Hepatocyte (in vitro differentiated cells): ENCODE results near the gene PKD2L2. TPM values are rescaled to one million over a fixed set of nuclear protein-coding genes. Genes with fewer than 3 reads are reported as not detected.

ENCODE experiments used
- DNase-seq: peaks from one replicate; pipeline ENCODE4 v3.0.0-alpha.2; 2016; ENCODE audit warnings: low spot score
- H2AFZ ChIP-seq: fragments of 200-600 bp; sonication (generic); 2 replicates; pipeline ENCODE4 v1.6.0; 2016; ENCODE audit warnings: antibody characterized with exemption, mild to moderate bottlenecking
- H3K27ac ChIP-seq: fragments of 200-600 bp; sonication (generic); 2 replicates; pipeline ENCODE4 v1.5.1; 2016; ENCODE audit warnings: mild to moderate bottlenecking
- H3K27me3 ChIP-seq: fragments of 200-600 bp; sonication (generic); 2 replicates; pipeline ENCODE4 v1.6.1; 2016
- H3K36me3 ChIP-seq: fragments of 200-600 bp; sonication (generic); replicated peaks from 2 replicates; pipeline ENCODE4 v1.5.1; 2016; ENCODE audit warnings: low read depth; ENCODE audit not compliant: insufficient read depth
- H3K4me1 ChIP-seq: fragments of 200-600 bp; sonication (generic); 2 replicates; pipeline ENCODE4 v1.5.1; 2016; ENCODE audit warnings: mild to moderate bottlenecking, moderate library complexity; ENCODE audit not compliant: insufficient read depth
- H3K4me2 ChIP-seq: fragments of 200-600 bp; sonication (generic); 2 replicates; pipeline ENCODE4 v1.6.0; 2016
- H3K4me3 ChIP-seq: fragments of 200-600 bp; sonication (generic); 2 replicates; pipeline ENCODE4 v1.5.1; 2016; ENCODE audit warnings: mild to moderate bottlenecking
- H3K79me2 ChIP-seq: fragments of 200-600 bp; sonication (generic); 2 replicates; pipeline ENCODE4 v1.6.0; 2017; ENCODE audit warnings: mild to moderate bottlenecking
- H3K9me2 ChIP-seq: fragments of 200-600 bp; sonication (generic); replicated peaks from 2 replicates; pipeline ENCODE4 v1.6.0; 2017; ENCODE audit warnings: mild to moderate bottlenecking; ENCODE audit not compliant: insufficient read depth
- H3K9me3 ChIP-seq: fragments of 200-600 bp; sonication (generic); 2 replicates; pipeline ENCODE4 v1.5.1; 2016; ENCODE audit warnings: low read depth, mild to moderate bottlenecking
- H4K20me1 ChIP-seq: fragments of 200-600 bp; sonication (generic); 2 replicates; pipeline ENCODE4 v1.6.0; 2016; ENCODE audit warnings: mild to moderate bottlenecking; ENCODE audit not compliant: insufficient read depth, poor library complexity, severe bottlenecking
- EZH2 ChIP-seq: fragments of 200-600 bp; sonication (generic); IDR thresholded peaks from 2 replicates; pipeline ENCODE4 v1.6.1; 2016; ENCODE audit warnings: antibody characterized with exemption, mild to moderate bottlenecking, borderline replicate concordance
- EZH2phosphoT487 ChIP-seq: fragments of 200-600 bp; sonication (generic); IDR thresholded peaks from one replicate; pipeline ENCODE4 v1.6.1; 2018; ENCODE audit warnings: antibody characterized with exemption, mild to moderate bottlenecking, low read depth, moderate library complexity; ENCODE audit not compliant: unreplicated experiment, severe bottlenecking
- WGBS: methylation state at CpG from one replicate; pipeline ENCODE4 v1.1.6; 2016; ENCODE audit warnings: low lambda C conversion rate; ENCODE audit errors: missing lambda C conversion rate; 5-methylcytosine and 5-hydroxymethylcytosine counted together
- polyA plus RNA-seq: library from polyadenylated mRNA; unstranded; fragments of >200 nt; fragmentation: Nextera tagmentation; extraction: Ambion mirVana; gene quantifications from 2 replicates; pipeline ENCODE4 v1.2.1, GENCODE V29; 2016
- total RNA-seq: library from RNA; depleted of rRNA; stranded (reverse); fragments of >200 nt; gene quantifications from 2 replicates; pipeline ENCODE4 v1.2.3, GENCODE V29; 2014
- TF ChIP-seq, protein P1 (sequence below): fragments of 200-600 bp; sonication (generic); IDR thresholded peaks from 2 replicates; pipeline ENCODE4 v1.5.1; 2016; ENCODE audit warnings: antibody characterized with exemption, mild to moderate bottlenecking; ENCODE audit not compliant: poor library complexity

PKD2L2 gene
- total RNA-seq = not detected in 2 replicates
- 0.09 and 0.11 TPM in 2 replicates for polyA plus RNA-seq

DNA sequence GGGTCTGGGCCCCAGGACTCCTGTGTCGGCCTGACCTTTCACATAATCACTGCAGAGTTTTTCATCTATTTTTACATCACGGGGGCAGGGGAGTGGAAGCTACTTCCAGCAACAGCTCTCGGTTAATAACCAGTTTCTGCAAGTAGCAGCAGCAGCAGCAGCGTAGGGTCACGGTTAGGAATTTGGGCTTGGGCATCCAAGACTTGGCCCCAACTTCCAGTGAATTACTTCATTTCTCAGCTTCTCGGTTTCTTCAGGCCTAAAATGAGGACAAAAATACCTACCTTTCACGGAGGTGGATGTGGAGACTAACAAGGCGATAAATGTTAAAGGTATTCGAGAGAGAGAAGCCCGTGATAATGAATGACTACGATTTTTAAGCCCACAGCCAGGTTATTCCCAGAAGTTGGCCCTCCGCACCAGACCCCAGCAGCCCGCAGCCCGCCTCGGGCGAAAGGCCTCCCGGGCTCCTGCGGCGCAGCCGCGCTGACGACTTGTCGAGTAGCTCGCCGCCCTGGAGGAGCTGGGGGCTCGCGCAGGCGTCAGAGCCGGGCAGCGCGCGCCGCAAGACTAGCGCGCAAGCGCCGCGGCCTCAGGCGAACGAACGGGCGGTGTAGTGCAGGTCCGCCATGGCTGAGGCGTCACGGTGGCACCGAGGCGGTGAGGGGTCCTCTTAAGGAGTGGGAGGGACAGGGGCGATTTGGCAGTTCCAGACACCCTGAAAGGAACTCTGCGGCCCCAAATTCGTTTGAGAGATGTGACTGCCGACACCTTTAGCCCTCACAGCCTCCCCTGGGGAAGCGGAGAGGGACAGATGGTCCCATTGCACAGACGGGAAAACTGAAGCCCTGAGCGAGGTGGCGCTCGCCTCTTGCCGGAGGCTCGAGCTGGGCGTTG, at the start of gene PKD2L2:
Gene PKD2L2 (plus strand): TSS at position 595 of the 897 bp plus-strand sequence. CDS start 35 bp downstream, at position 630.
- Histone ChIP-seq H3K27me3 (no peaks in the 10 kb centered on the region), H2AFZ (peak within 1 kb of the TSS; percentile 67), H3K27ac (no peak within 1 kb of the TSS), H4K20me1 (no peaks in the 10 kb centered on the region), H3K79me2 (no peaks in the 10 kb centered on the region), H3K4me3 (no peak within 1 kb of the TSS), H3K4me1 (no peaks in the 10 kb centered on the region), H3K4me2 (peak within 1 kb of the TSS; percentile 70), H3K36me3 (no peaks in the 10 kb centered on the region), H3K9me2 (no peaks in the 10 kb centered on the region), H3K9me3 (no peaks in the 10 kb centered on the region)
- TF ChIP-seq EZH2phosphoT487 = no peak
- TF ChIP-seq, protein P1, sequence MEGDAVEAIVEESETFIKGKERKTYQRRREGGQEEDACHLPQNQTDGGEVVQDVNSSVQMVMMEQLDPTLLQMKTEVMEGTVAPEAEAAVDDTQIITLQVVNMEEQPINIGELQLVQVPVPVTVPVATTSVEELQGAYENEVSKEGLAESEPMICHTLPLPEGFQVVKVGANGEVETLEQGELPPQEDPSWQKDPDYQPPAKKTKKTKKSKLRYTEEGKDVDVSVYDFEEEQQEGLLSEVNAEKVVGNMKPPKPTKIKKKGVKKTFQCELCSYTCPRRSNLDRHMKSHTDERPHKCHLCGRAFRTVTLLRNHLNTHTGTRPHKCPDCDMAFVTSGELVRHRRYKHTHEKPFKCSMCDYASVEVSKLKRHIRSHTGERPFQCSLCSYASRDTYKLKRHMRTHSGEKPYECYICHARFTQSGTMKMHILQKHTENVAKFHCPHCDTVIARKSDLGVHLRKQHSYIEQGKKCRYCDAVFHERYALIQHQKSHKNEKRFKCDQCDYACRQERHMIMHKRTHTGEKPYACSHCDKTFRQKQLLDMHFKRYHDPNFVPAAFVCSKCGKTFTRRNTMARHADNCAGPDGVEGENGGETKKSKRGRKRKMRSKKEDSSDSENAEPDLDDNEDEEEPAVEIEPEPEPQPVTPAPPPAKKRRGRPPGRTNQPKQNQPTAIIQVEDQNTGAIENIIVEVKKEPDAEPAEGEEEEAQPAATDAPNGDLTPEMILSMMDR = no peak
- no peak for TF ChIP-seq EZH2
- DNase-seq = peak; percentile 77
- WGBS = 66% methylated on average over 59 of the region's 59 CpGs

DNA sequence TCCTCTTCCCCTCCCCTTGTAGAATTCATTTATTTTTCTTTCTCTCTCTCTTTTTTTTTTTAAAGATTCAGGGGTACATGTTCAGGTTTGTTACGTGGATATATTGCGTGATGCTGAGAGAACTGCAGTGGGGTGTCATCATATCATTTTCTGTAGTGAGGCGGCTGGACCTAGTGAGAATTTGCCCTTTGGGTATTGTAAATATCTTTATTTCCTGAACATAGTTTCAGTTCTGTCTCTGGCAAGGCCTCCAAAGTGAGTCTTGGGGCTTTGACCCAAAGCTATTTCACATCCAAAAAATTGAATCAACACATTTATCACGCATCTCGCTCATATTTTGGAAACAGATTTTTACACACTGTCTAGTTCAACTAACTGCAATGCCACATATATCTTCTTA, 47.0 kb upstream of the PKD2L2 start:
- no peaks in the 10 kb centered on the region for H3K27me3 ChIP-seq
- H3K9me2 ChIP-seq = no peaks in the 10 kb centered on the region
- no peak for DNase-seq
- H3K4me3 ChIP-seq = no peak overlapping the region
- H3K27ac ChIP-seq = no peak overlapping the region
- no peaks in the 10 kb centered on the region for H4K20me1 ChIP-seq
- H3K79me2 ChIP-seq = no peaks in the 10 kb centered on the region
- H3K36me3 ChIP-seq = no peaks in the 10 kb centered on the region
- H3K4me2 ChIP-seq = no peak overlapping the region
- no peaks in the 10 kb centered on the region for H3K4me1 ChIP-seq
- TF ChIP-seq, protein P1 = no peak
- TF ChIP-seq EZH2phosphoT487 (no peak), EZH2 (no peak)
- no peak overlapping the region for H2AFZ ChIP-seq
- no peaks in the 10 kb centered on the region for H3K9me3 ChIP-seq
- 89% methylated on average over 5 of the region's 5 CpGs for WGBS

DNA sequence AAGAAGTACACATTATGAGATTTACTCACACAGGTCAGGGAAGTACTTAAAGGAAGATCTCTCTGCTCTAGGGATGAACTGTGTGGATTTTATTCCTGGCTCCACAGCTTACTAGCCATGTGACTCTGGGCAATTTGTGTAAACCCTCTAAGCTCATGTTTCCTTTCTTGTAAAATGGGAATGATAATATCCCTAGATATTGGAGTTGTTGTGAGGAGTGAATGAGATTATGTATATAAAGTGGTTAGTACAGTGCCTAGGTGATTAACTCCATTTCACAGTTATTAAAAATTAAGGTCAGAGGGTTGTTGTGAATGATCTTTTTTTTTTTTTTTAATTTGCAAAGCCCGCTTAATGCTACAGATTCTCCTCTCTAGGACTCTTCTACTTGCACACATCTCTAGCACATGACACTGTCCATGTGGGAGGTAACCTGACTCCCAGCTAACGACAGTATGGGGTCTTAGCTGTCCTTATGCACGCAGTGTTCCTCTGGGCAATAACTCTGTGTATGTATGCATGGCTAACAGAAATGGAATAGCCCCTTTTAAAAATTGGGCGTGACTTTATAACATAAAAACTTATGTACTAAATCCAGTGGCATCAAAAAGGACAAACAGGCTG, 45.5 kb upstream of the PKD2L2 start:
- Histone ChIP-seq H3K79me2 (no peaks in the 10 kb centered on the region), H3K4me2 (no peak overlapping the region), H3K27ac (no peak overlapping the region), H3K9me3 (no peaks in the 10 kb centered on the region), H3K4me1 (no peaks in the 10 kb centered on the region), H3K36me3 (no peaks in the 10 kb centered on the region), H2AFZ (no peak overlapping the region), H3K4me3 (no peak overlapping the region), H3K9me2 (no peaks in the 10 kb centered on the region), H4K20me1 (no peaks in the 10 kb centered on the region), H3K27me3 (no peaks in the 10 kb centered on the region)
- WGBS = 48% methylated on average over 4 of the region's 4 CpGs
- no peak for TF ChIP-seq EZH2phosphoT487
- TF ChIP-seq, protein P1 = no peak
- no peak for DNase-seq
